ENCODE results near the gene GABRB1.

GABRB1 gene

GRCh38 chr4:47340914-47341313, 309.5 kb downstream of the GABRB1 start:
- H2AFZ ChIP-seq (ENCODE audit: low read length, unreplicated experiment) = no peak overlapping the region
- no peaks in the 10 kb centered on the region for H3K27me3 ChIP-seq (ENCODE audit: insufficient read depth, low read length)
- no peaks in the 10 kb centered on the region for H3K4me1 ChIP-seq (ENCODE audit: control insufficient read depth, insufficient read depth, low read length, unreplicated experiment)
- H3K4me3 ChIP-seq (ENCODE audit: low read depth, low read length) = no peak overlapping the region
- H3K36me3 ChIP-seq (ENCODE audit: insufficient read depth, low read length) = no peaks in the 10 kb centered on the region
- no peak overlapping the region for H3K27ac ChIP-seq (ENCODE audit: low read depth, low read length)
- no peaks in the 10 kb centered on the region for H3K79me2 ChIP-seq (ENCODE audit: control insufficient read depth, insufficient read depth, low read length, unreplicated experiment)

GRCh38 chr4:47342796-47343195, 311.4 kb downstream of the GABRB1 start:
- H3K27me3 ChIP-seq (ENCODE audit: insufficient read depth, low read length) = no peaks in the 10 kb centered on the region
- no peak overlapping the region for H3K27ac ChIP-seq (ENCODE audit: low read depth, low read length)
- H3K79me2 ChIP-seq (ENCODE audit: control insufficient read depth, insufficient read depth, low read length, unreplicated experiment) = no peaks in the 10 kb centered on the region

GRCh38 chr4:47349326-47349725, 318.0 kb downstream of the GABRB1 start:
- no peaks in the 10 kb centered on the region for H3K79me2 ChIP-seq (ENCODE audit: control insufficient read depth, insufficient read depth, low read length, unreplicated experiment)
- no peaks in the 10 kb centered on the region for H3K27me3 ChIP-seq (ENCODE audit: insufficient read depth, low read length)
- peaks cover 20% of the 10 kb centered on the region for H3K4me1 ChIP-seq (ENCODE audit: control insufficient read depth, insufficient read depth, low read length, unreplicated experiment)
- no peaks in the 10 kb centered on the region for H3K36me3 ChIP-seq (ENCODE audit: insufficient read depth, low read length)
- H2AFZ ChIP-seq (ENCODE audit: low read length, unreplicated experiment) = peak overlapping the region; percentile 51
- peak overlapping the region; percentile 80 for H3K27ac ChIP-seq (ENCODE audit: low read depth, low read length)
- H3K4me3 ChIP-seq (ENCODE audit: low read depth, low read length) = peak overlapping the region; percentile 36

More at GRCh38 chr4:47342796-47343195, 311.4 kb downstream of the GABRB1 start:
- Histone ChIP-seq H2AFZ (ENCODE audit: low read length, unreplicated experiment) (no peak overlapping the region), H3K4me1 (ENCODE audit: control insufficient read depth, insufficient read depth, low read length, unreplicated experiment) (peaks cover 7% of the 10 kb centered on the region), H3K4me3 (ENCODE audit: low read depth, low read length) (no peak overlapping the region), H3K36me3 (ENCODE audit: insufficient read depth, low read length) (no peaks in the 10 kb centered on the region)

GRCh38 chr4:47355568-47355967, 324.2 kb downstream of the GABRB1 start:
- no peak overlapping the region for H3K27ac ChIP-seq (ENCODE audit: low read depth, low read length)
- H3K27me3 ChIP-seq (ENCODE audit: insufficient read depth, low read length) = no peaks in the 10 kb centered on the region
- H2AFZ ChIP-seq (ENCODE audit: low read length, unreplicated experiment) = no peak overlapping the region
- H3K4me3 ChIP-seq (ENCODE audit: low read depth, low read length) = no peak overlapping the region
- no peaks in the 10 kb centered on the region for H3K4me1 ChIP-seq (ENCODE audit: control insufficient read depth, insufficient read depth, low read length, unreplicated experiment)
- H3K36me3 ChIP-seq (ENCODE audit: insufficient read depth, low read length) = no peaks in the 10 kb centered on the region
- no peaks in the 10 kb centered on the region for H3K79me2 ChIP-seq (ENCODE audit: control insufficient read depth, insufficient read depth, low read length, unreplicated experiment)

GRCh38 chr4:47359891-47360290, 328.5 kb downstream of the GABRB1 start:
- no peak overlapping the region for H2AFZ ChIP-seq (ENCODE audit: low read length, unreplicated experiment)
- H3K4me1 ChIP-seq (ENCODE audit: control insufficient read depth, insufficient read depth, low read length, unreplicated experiment) = no peaks in the 10 kb centered on the region
- no peak overlapping the region for H3K4me3 ChIP-seq (ENCODE audit: low read depth, low read length)
- H3K79me2 ChIP-seq (ENCODE audit: control insufficient read depth, insufficient read depth, low read length, unreplicated experiment) = no peaks in the 10 kb centered on the region
- no peak overlapping the region for H3K27ac ChIP-seq (ENCODE audit: low read depth, low read length)
- no peaks in the 10 kb centered on the region for H3K36me3 ChIP-seq (ENCODE audit: insufficient read depth, low read length)
- no peaks in the 10 kb centered on the region; the same call in 1 of the 2 replicates for H3K27me3 ChIP-seq (ENCODE audit: insufficient read depth, low read length)

- Histone ChIP-seq H3K27ac (ENCODE audit: low read depth, low read length) (no peak overlapping the region), H3K36me3 (ENCODE audit: insufficient read depth, low read length) (no peaks in the 10 kb centered on the region), H3K4me1 (ENCODE audit: control insufficient read depth, insufficient read depth, low read length, unreplicated experiment) (no peaks in the 10 kb centered on the region), H3K27me3 (ENCODE audit: insufficient read depth, low read length) (no peaks in the 10 kb centered on the region), H2AFZ (ENCODE audit: low read length, unreplicated experiment) (no peak overlapping the region), H3K79me2 (ENCODE audit: control insufficient read depth, insufficient read depth, low read length, unreplicated experiment) (no peaks in the 10 kb centered on the region), H3K4me3 (ENCODE audit: low read depth, low read length) (no peak overlapping the region)
Observed at GRCh38 chr4:47367761-47368160, 336.4 kb downstream of the GABRB1 start.

GRCh38 chr4:47368211-47368610, 336.8 kb downstream of the GABRB1 start:
- Histone ChIP-seq H3K4me1 (ENCODE audit: control insufficient read depth, insufficient read depth, low read length, unreplicated experiment) (no peaks in the 10 kb centered on the region), H3K36me3 (ENCODE audit: insufficient read depth, low read length) (no peaks in the 10 kb centered on the region), H3K27ac (ENCODE audit: low read depth, low read length) (no peak overlapping the region), H3K4me3 (ENCODE audit: low read depth, low read length) (no peak overlapping the region), H3K27me3 (ENCODE audit: insufficient read depth, low read length) (no peaks in the 10 kb centered on the region), H2AFZ (ENCODE audit: low read length, unreplicated experiment) (no peak overlapping the region), H3K79me2 (ENCODE audit: control insufficient read depth, insufficient read depth, low read length, unreplicated experiment) (no peaks in the 10 kb centered on the region)

GRCh38 chr4:47372561-47372960, 341.2 kb downstream of the GABRB1 start:
- Histone ChIP-seq H2AFZ (ENCODE audit: low read length, unreplicated experiment) (no peak overlapping the region), H3K27me3 (ENCODE audit: insufficient read depth, low read length) (no peaks in the 10 kb centered on the region), H3K4me1 (ENCODE audit: control insufficient read depth, insufficient read depth, low read length, unreplicated experiment) (no peaks in the 10 kb centered on the region), H3K4me3 (ENCODE audit: low read depth, low read length) (no peak overlapping the region), H3K36me3 (ENCODE audit: insufficient read depth, low read length) (no peaks in the 10 kb centered on the region), H3K27ac (ENCODE audit: low read depth, low read length) (no peak overlapping the region), H3K79me2 (ENCODE audit: control insufficient read depth, insufficient read depth, low read length, unreplicated experiment) (no peaks in the 10 kb centered on the region)

- Histone ChIP-seq H3K4me3 (ENCODE audit: low read depth, low read length) (no peak overlapping the region), H2AFZ (ENCODE audit: low read length, unreplicated experiment) (no peak overlapping the region), H3K79me2 (ENCODE audit: control insufficient read depth, insufficient read depth, low read length, unreplicated experiment) (no peaks in the 10 kb centered on the region), H3K4me1 (ENCODE audit: control insufficient read depth, insufficient read depth, low read length, unreplicated experiment) (no peaks in the 10 kb centered on the region), H3K27me3 (ENCODE audit: insufficient read depth, low read length) (no peaks in the 10 kb centered on the region), H3K36me3 (ENCODE audit: insufficient read depth, low read length) (no peaks in the 10 kb centered on the region), H3K27ac (ENCODE audit: low read depth, low read length) (no peak overlapping the region)
Observed at GRCh38 chr4:47373174-47373573, 341.8 kb downstream of the GABRB1 start.

- no peak overlapping the region for H3K27ac ChIP-seq (ENCODE audit: low read depth, low read length)
- H3K27me3 ChIP-seq (ENCODE audit: insufficient read depth, low read length) = no peaks in the 10 kb centered on the region
- H3K36me3 ChIP-seq (ENCODE audit: insufficient read depth, low read length) = no peaks in the 10 kb centered on the region
- no peaks in the 10 kb centered on the region for H3K4me1 ChIP-seq (ENCODE audit: control insufficient read depth, insufficient read depth, low read length, unreplicated experiment)
- no peak overlapping the region for H2AFZ ChIP-seq (ENCODE audit: low read length, unreplicated experiment)
- H3K79me2 ChIP-seq (ENCODE audit: control insufficient read depth, insufficient read depth, low read length, unreplicated experiment) = no peaks in the 10 kb centered on the region
- H3K4me3 ChIP-seq (ENCODE audit: low read depth, low read length) = no peak overlapping the region
Observed at GRCh38 chr4:47373709-47374108, 342.3 kb downstream of the GABRB1 start.

- no peaks in the 10 kb centered on the region for H3K36me3 ChIP-seq (ENCODE audit: insufficient read depth, low read length)
- H3K79me2 ChIP-seq (ENCODE audit: control insufficient read depth, insufficient read depth, low read length, unreplicated experiment) = no peaks in the 10 kb centered on the region
- no peak overlapping the region for H3K4me3 ChIP-seq (ENCODE audit: low read depth, low read length)
- no peaks in the 10 kb centered on the region for H3K27me3 ChIP-seq (ENCODE audit: insufficient read depth, low read length)
- no peak overlapping the region for H2AFZ ChIP-seq (ENCODE audit: low read length, unreplicated experiment)
- no peaks in the 10 kb centered on the region for H3K4me1 ChIP-seq (ENCODE audit: control insufficient read depth, insufficient read depth, low read length, unreplicated experiment)
- no peak overlapping the region for H3K27ac ChIP-seq (ENCODE audit: low read depth, low read length)
Observed at GRCh38 chr4:47374477-47374876, 343.1 kb downstream of the GABRB1 start.

Data from ACC112 (cell line).